Measurements from ENCODE around the gene HASPIN.

HASPIN gene

DNA sequence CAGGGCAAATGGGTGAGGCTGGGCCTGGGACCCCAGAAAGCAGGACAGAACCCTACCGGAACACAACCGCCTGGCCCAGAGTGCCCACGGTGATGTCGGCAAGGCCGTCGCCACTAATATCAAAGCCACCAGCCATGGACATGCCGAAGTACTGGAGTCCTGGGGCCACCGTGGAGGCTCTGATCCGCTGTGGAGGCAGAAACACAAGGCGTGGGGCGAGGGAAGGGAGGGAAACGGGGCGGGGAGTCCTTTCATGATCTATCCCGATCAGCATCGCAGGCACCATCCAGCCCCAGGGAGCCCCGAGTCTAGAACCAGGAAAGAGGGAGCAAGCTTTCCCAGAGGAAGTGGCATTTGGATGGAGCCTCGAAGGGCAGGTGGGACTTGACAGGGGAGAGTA lies 26.6 kb downstream of the HASPIN start:
- Histone ChIP-seq H3K27me3 (ENCODE audit: control insufficient read depth in 1 of 2, insufficient read depth in 2 of 2, low read length in 2 of 2) (no peaks in the 10 kb centered on the region), H3K9me3 (ENCODE audit: control insufficient read depth in 1 of 2, low read length in 2 of 2) (no peaks in the 10 kb centered on the region), H3K36me3 (ENCODE audit: control insufficient read depth in 1 of 2, insufficient read depth in 2 of 2, low read length in 2 of 2) (no peaks in the 10 kb centered on the region), H3K9ac (ENCODE audit: low read depth in 1 of 2, low read length in 2 of 2) (no peak overlapping the region), H3K4me1 (ENCODE audit: control insufficient read depth in 1 of 2, insufficient read depth in 2 of 2, low read length in 2 of 2) (peaks cover 0 to 2% of the 10 kb centered on the region in 2 donors), H3K27ac (ENCODE audit: low read depth, low read length) (no peak overlapping the region), H3K4me3 (ENCODE audit: low read depth in 1 of 2, low read length in 2 of 2) (no peak overlapping the region)

DNA sequence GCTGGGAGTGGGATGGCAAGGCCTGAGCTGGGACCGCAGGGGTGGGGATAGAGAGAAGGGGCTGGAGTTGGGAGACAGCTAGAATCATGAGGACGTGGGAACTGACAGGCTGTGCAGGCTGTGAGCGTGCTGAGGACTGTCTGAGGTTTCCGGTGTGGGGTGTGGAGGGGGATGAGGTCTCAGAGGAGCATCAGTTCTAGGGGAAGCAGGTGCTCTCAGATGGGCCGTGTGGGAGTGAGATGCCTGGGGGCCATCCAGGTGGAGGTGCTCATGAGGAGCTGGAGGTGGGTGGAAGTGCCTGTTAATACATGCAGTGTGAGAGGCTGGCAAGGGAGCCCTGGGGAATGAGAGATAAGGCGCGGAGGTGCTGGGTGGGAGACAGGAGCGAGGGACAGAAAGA lies 27.2 kb downstream of the HASPIN start:
- H3K4me1 ChIP-seq (ENCODE audit: control insufficient read depth in 1 of 2, insufficient read depth in 2 of 2, low read length in 2 of 2), result peaks cover 0 to 7% of the 10 kb centered on the region in 2 donors
- H3K4me3 ChIP-seq (ENCODE audit: low read depth in 1 of 2, low read length in 2 of 2), result no peak overlapping the region
- H3K9me3 ChIP-seq (ENCODE audit: control insufficient read depth in 1 of 2, low read length in 2 of 2), result no peaks in the 10 kb centered on the region
- no peak overlapping the region for H3K9ac ChIP-seq (ENCODE audit: low read depth in 1 of 2, low read length in 2 of 2)
- no peak overlapping the region for H3K27ac ChIP-seq (ENCODE audit: low read depth, low read length)
- H3K36me3 ChIP-seq (ENCODE audit: control insufficient read depth in 1 of 2, insufficient read depth in 2 of 2, low read length in 2 of 2), result no peaks in the 10 kb centered on the region
- H3K27me3 ChIP-seq (ENCODE audit: control insufficient read depth in 1 of 2, insufficient read depth in 2 of 2, low read length in 2 of 2), result no peaks in the 10 kb centered on the region

DNA sequence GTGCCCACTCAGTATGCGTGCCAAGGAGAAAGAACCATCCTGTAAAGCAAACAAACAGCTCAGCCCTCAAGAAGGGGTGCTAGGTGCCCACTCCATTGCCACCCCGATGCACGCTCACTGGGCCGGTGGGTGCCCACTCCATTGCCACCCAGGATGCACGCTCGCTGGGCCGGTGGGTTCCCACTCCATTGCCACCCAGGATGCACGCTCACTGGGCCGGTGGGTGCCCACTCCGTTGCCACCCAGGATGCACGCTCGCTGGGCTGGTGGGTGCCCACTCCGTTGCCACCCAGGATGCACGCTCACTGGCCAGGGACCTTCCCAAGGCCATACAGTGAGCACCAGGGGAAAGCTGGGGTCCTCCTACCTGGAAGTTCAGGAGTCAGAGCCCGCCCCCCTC lies 28.1 kb downstream of the HASPIN start:
- Histone ChIP-seq H3K9ac (ENCODE audit: low read depth in 1 of 2, low read length in 2 of 2) (no peak overlapping the region), H3K4me3 (ENCODE audit: low read depth in 1 of 2, low read length in 2 of 2) (no peak overlapping the region), H3K4me1 (ENCODE audit: control insufficient read depth in 1 of 2, insufficient read depth in 2 of 2, low read length in 2 of 2) (peaks cover 0 to 7% of the 10 kb centered on the region in 2 donors), H3K27ac (ENCODE audit: low read depth, low read length) (no peak overlapping the region), H3K36me3 (ENCODE audit: control insufficient read depth in 1 of 2, insufficient read depth in 2 of 2, low read length in 2 of 2) (no peaks in the 10 kb centered on the region), H3K27me3 (ENCODE audit: control insufficient read depth in 1 of 2, insufficient read depth in 2 of 2, low read length in 2 of 2) (no peaks in the 10 kb centered on the region), H3K9me3 (ENCODE audit: control insufficient read depth in 1 of 2, low read length in 2 of 2) (no peaks in the 10 kb centered on the region)

DNA sequence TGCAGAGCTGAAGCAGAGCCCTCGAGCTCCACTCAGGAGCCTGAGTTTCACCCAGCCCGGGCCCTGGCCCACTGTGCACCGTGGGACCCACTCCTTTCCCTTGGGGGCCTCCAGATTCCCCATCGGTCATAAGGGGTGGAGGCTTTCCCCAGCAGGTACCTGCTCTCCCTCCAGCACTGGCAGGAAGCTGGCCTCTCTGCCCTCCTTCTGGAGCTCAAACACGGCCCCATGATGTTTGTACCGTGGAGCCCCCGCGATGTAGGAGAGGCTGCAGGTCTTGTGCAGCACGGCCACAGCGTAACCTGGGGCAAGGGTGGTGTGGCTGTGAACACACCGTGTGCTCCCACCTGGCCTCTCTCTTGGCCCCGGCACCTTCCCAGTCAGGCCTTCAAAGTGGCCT lies 29.9 kb downstream of the HASPIN start:
- no peak overlapping the region for H3K9ac ChIP-seq (ENCODE audit: low read depth in 1 of 2, low read length in 2 of 2)
- no peak overlapping the region for H3K4me3 ChIP-seq (ENCODE audit: low read depth in 1 of 2, low read length in 2 of 2)
- H3K36me3 ChIP-seq (ENCODE audit: control insufficient read depth in 1 of 2, insufficient read depth in 2 of 2, low read length in 2 of 2), result no peaks in the 10 kb centered on the region
- no peaks in the 10 kb centered on the region for H3K27me3 ChIP-seq (ENCODE audit: control insufficient read depth in 1 of 2, insufficient read depth in 2 of 2, low read length in 2 of 2)
- H3K9me3 ChIP-seq (ENCODE audit: control insufficient read depth in 1 of 2, low read length in 2 of 2), result no peaks in the 10 kb centered on the region
- H3K4me1 ChIP-seq (ENCODE audit: control insufficient read depth in 1 of 2, insufficient read depth in 2 of 2, low read length in 2 of 2), result peaks cover 0 to 7% of the 10 kb centered on the region in 2 donors
- no peak overlapping the region for H3K27ac ChIP-seq (ENCODE audit: low read depth, low read length)

DNA sequence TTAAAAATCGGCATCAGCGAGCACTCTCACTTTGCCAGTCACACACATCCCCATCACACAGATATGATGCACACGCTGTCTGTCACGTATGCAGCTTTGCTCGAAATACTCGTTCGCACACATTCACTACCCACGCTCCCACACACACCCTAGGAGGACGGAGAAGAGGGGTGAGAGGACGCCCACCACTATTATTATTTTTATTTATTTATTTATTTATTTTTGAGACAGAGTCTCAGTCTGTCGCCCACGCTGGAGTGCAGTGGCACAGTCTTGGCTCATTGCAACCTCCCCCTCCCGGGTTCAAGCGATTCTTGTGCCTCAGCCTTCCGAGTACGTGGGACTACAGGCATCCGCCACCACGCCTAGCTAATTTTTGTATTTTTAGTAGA lies 30.4 kb downstream of the HASPIN start:
- Histone ChIP-seq H3K36me3 (ENCODE audit: control insufficient read depth in 1 of 2, insufficient read depth in 2 of 2, low read length in 2 of 2) (no peaks in the 10 kb centered on the region), H3K4me3 (ENCODE audit: low read depth in 1 of 2, low read length in 2 of 2) (no peak overlapping the region), H3K27ac (ENCODE audit: low read depth, low read length) (no peak overlapping the region), H3K9ac (ENCODE audit: low read depth in 1 of 2, low read length in 2 of 2) (no peak overlapping the region), H3K27me3 (ENCODE audit: control insufficient read depth in 1 of 2, insufficient read depth in 2 of 2, low read length in 2 of 2) (no peaks in the 10 kb centered on the region), H3K4me1 (ENCODE audit: control insufficient read depth in 1 of 2, insufficient read depth in 2 of 2, low read length in 2 of 2) (peaks cover 0 to 7% of the 10 kb centered on the region in 2 donors), H3K9me3 (ENCODE audit: control insufficient read depth in 1 of 2, low read length in 2 of 2) (no peaks in the 10 kb centered on the region)

DNA sequence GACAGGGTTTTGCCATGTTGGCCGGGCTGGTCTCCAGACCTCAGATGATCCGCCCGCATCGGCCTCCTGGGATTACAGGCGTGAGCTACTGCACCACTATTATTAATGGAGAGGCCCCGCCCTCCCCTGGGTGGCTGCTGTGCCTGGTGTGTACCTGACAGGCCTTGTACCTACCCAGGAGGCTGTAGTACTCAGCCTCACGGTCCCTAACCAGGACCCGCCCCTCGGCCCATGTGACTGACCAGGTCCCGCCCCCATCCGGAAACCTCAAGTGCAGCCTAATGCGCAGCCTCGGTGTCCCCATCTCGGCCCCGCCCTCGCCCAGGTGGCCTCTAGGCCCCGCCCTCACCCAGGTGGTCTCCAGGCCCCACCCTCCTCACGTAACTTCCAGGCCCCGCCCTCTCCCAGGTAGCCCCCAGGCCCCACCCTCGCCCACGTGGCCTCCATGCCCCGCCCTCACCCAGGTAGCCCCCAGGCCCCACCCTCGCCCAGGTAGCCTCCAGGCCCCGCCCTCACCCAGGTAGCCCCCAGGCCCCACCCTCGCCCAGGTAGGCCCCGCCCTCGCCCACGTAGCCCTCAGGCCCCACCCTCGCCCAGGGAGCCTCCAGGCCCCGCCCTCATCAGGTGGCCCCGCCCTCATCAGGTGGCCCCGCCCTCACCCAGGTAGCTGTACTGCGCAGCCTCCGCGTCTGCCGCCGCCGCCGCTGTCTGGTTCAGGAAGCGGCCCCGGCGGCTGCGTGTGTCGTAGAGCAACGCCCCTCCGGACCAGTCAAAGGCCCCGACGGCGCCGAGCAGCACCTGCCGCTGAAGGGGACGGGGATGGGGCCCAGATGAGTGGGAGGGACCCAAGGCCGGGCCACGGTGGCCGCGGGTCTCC lies 31.0 kb downstream of the HASPIN start:
- peak overlapping the region; percentile 52 to 70 for H3K9ac ChIP-seq (ENCODE audit: low read depth in 1 of 2, low read length in 2 of 2)

DNA sequence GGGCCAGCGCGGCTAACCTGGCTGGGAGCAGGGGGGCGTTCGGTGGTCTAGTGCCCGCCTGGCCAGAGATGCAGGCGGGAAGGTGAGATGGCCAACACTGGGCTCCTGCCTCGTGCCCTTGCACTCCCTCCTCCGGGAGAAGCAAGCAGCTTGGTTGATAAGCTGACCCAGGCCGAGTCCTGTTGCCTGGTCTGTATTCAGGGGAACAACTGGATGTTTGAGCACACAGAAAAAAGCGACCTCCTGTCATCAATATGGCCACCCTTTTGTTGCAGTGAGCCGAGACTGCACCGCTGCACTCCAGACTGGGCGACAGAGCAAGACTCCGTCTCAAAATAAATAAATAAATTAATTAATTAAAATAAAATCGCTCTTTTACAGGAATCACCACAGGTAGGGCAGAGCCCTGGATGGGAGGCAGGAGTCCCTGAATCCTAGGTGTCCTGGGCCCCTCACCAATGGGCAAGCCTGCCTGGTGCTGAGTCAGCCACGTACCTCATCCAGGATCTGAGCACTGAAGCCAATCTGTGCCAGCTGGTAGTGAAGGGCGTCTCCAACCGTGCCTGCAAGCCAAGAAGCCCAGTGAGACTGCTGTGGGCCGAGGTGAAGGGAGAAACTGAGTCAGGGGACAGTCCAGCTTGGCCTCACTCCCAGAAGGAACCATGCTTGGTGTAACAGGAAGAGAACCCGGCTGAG lies 31.8 kb downstream of the HASPIN start:
- Histone ChIP-seq H3K9me3 (ENCODE audit: control insufficient read depth in 1 of 2, low read length in 2 of 2) (no peaks in the 10 kb centered on the region), H3K36me3 (ENCODE audit: control insufficient read depth in 1 of 2, insufficient read depth in 2 of 2, low read length in 2 of 2) (no peaks in the 10 kb centered on the region), H3K27ac (ENCODE audit: low read depth, low read length) (peak overlapping the region; percentile 42), H3K4me1 (ENCODE audit: control insufficient read depth in 1 of 2, insufficient read depth in 2 of 2, low read length in 2 of 2) (peaks cover 0 to 7% of the 10 kb centered on the region in 2 donors), H3K4me3 (ENCODE audit: low read depth in 1 of 2, low read length in 2 of 2) (peak overlapping the region; percentile 65 to 68), H3K27me3 (ENCODE audit: control insufficient read depth in 1 of 2, insufficient read depth in 2 of 2, low read length in 2 of 2) (no peaks in the 10 kb centered on the region), H3K9ac (ENCODE audit: low read depth in 1 of 2, low read length in 2 of 2) (peak overlapping the region; percentile 52 to 70)

More for the DNA sequence above, 31.0 kb downstream of the HASPIN start:
- H3K4me3 ChIP-seq (ENCODE audit: low read depth in 1 of 2, low read length in 2 of 2), result peak overlapping the region; percentile 65 to 68
- H3K4me1 ChIP-seq (ENCODE audit: control insufficient read depth in 1 of 2, insufficient read depth in 2 of 2, low read length in 2 of 2), result peaks cover 0 to 7% of the 10 kb centered on the region in 2 donors
- H3K36me3 ChIP-seq (ENCODE audit: control insufficient read depth in 1 of 2, insufficient read depth in 2 of 2, low read length in 2 of 2), result no peaks in the 10 kb centered on the region
- H3K9me3 ChIP-seq (ENCODE audit: control insufficient read depth in 1 of 2, low read length in 2 of 2), result no peaks in the 10 kb centered on the region
- peak overlapping the region; percentile 42 for H3K27ac ChIP-seq (ENCODE audit: low read depth, low read length)
- no peaks in the 10 kb centered on the region for H3K27me3 ChIP-seq (ENCODE audit: control insufficient read depth in 1 of 2, insufficient read depth in 2 of 2, low read length in 2 of 2)

DNA sequence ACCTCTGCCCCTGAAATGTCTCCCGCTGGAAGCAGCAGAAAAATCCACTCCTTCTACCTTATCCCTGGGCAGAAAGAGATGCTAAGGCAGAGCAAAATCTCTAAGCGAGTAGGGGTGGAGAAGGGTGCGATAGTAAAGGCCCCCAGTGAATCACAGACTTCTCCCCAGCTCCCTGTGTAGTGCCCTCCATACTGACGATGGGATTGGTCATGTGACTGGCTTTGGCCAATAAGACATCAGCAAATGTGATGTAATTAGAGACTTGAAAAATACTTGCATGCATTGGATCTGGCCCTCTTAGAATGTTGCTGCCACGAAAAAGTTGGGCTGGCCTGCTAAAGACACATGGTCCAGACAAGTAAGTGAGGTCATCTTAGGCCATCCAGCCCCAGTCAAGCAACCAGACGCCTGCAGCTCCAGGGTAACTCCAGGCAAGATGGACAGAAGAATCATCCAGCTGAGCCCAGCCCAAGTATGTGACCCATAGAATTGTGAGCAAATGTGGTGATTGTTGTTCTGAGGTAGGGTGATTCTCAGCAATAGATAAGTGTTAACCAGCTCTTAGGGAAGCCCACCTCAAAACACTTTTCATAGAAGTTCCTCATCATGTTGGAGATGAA lies 36.0 kb downstream of the HASPIN start:
- Histone ChIP-seq H3K27me3 (ENCODE audit: control insufficient read depth in 1 of 2, insufficient read depth in 2 of 2, low read length in 2 of 2) (no peaks in the 10 kb centered on the region), H3K36me3 (ENCODE audit: control insufficient read depth in 1 of 2, insufficient read depth in 2 of 2, low read length in 2 of 2) (no peaks in the 10 kb centered on the region), H3K4me3 (ENCODE audit: low read depth in 1 of 2, low read length in 2 of 2) (no peak overlapping the region), H3K9me3 (ENCODE audit: control insufficient read depth in 1 of 2, low read length in 2 of 2) (no peaks in the 10 kb centered on the region), H3K27ac (ENCODE audit: low read depth, low read length) (no peak overlapping the region), H3K9ac (ENCODE audit: low read depth in 1 of 2, low read length in 2 of 2) (no peak overlapping the region), H3K4me1 (ENCODE audit: control insufficient read depth in 1 of 2, insufficient read depth in 2 of 2, low read length in 2 of 2) (peaks cover 0 to 7% of the 10 kb centered on the region in 2 donors)

DNA sequence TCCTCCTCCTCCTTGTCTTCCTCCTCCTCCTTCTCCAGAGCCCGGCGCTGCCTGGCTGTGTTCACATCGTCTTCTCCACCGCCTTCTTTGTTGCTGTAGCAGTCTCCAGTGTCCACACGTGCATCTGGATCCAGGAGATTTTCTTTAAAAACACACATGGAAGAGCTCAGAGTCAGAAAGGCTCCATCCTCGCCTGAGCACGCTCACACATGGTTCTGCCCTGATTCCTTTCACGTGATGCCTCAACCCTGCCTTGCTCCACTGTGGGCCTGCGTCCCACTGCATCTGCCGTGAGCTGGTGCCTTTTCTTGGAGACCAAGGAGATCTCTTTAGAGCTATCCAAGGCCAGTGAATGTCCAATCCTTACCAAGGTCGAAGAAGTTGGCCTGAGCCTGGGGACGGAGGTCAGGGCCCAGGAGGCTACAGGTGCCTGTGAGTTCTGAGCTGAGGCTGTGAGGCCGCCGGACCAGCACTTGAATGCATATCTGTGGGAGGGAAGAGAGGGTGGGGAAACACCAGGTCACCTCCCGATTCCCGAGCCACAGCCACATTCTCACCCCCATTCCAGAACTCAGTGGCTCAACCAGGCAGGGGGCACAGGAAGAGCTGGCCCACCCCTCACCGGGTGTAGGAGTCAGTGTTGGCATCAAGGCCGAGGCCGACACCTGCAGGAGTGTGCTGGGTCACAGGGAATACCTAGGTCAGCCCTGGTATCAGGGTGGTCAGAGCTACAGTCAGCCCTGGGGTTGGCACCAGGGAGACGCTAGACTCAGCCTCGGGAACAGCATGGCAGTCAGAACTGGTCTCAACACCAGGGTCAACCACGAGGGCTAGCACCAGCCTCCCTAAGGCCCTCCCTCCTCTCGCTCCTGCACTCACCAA lies 37.6 kb downstream of the HASPIN start:
- Histone ChIP-seq H3K9ac (ENCODE audit: low read depth in 1 of 2, low read length in 2 of 2) (no peak overlapping the region), H3K9me3 (ENCODE audit: control insufficient read depth in 1 of 2, low read length in 2 of 2) (no peaks in the 10 kb centered on the region), H3K4me3 (ENCODE audit: low read depth in 1 of 2, low read length in 2 of 2) (no peak overlapping the region), H3K4me1 (ENCODE audit: control insufficient read depth in 1 of 2, insufficient read depth in 2 of 2, low read length in 2 of 2) (peaks cover 0 to 5% of the 10 kb centered on the region in 2 donors), H3K36me3 (ENCODE audit: control insufficient read depth in 1 of 2, insufficient read depth in 2 of 2, low read length in 2 of 2) (no peaks in the 10 kb centered on the region), H3K27me3 (ENCODE audit: control insufficient read depth in 1 of 2, insufficient read depth in 2 of 2, low read length in 2 of 2) (no peaks in the 10 kb centered on the region), H3K27ac (ENCODE audit: low read depth, low read length) (no peak overlapping the region)
